Ishikawa (cell line): Measurements from ENCODE around the gene ZNF536.

Source experiments
- CEBPB ChIP-seq: IDR thresholded peaks from 2 replicates; pipeline ENCODE4 v1.6.1; 2012
- CREB1 ChIP-seq: IDR thresholded peaks from 2 replicates; pipeline ENCODE4 v1.6.1; 2012; ENCODE audit warnings: low read depth
- EGR1 ChIP-seq: IDR thresholded peaks from 2 replicates; pipeline ENCODE4 v1.6.1; 2012
- EP300 ChIP-seq: IDR thresholded peaks from 2 replicates; pipeline ENCODE4 v1.6.1; 2012; ENCODE audit warnings: borderline replicate concordance
- FOXM1 ChIP-seq: IDR thresholded peaks from 2 replicates; pipeline ENCODE4 v1.6.1; 2012; ENCODE audit warnings: low read depth, borderline replicate concordance
- MAX ChIP-seq: IDR thresholded peaks from 2 replicates; pipeline ENCODE4 v1.6.1; 2012
- NFIC ChIP-seq: IDR thresholded peaks from 2 replicates; pipeline ENCODE4 v1.6.1; 2012
- RAD21 ChIP-seq: IDR thresholded peaks from 2 replicates; pipeline ENCODE4 v1.6.1; 2012; ENCODE audit warnings: low read depth
- REST ChIP-seq: IDR thresholded peaks from 2 replicates; pipeline ENCODE4 v1.6.1; 2012; ENCODE audit warnings: low read depth, mild to moderate bottlenecking
- TAF1 ChIP-seq: IDR thresholded peaks from 2 replicates; pipeline ENCODE4 v1.6.1; 2012; ENCODE audit warnings: low read depth, mild to moderate bottlenecking
- TCF12 ChIP-seq: IDR thresholded peaks from 2 replicates; pipeline ENCODE4 v1.6.1; 2012; ENCODE audit warnings: low read depth
- TEAD4 ChIP-seq: IDR thresholded peaks from 2 replicates; pipeline ENCODE4 v1.6.1; 2012
- USF1 ChIP-seq: IDR thresholded peaks from 2 replicates; pipeline ENCODE4 v1.6.1; 2012
- YY1 ChIP-seq: IDR thresholded peaks from 2 replicates; pipeline ENCODE4 v1.6.1; 2012; ENCODE audit warnings: low read depth
- ZBTB7A ChIP-seq: IDR thresholded peaks from 2 replicates; pipeline ENCODE4 v1.6.1; 2012; ENCODE audit warnings: low read depth

ZNF536 gene

GRCh38 chr19:30371960-30372824 lies at the start of gene ZNF536:
ZNF536 (plus strand) TSS chr19:30372384; CDS start chr19:30443563, 71,179 bp downstream.
- no peak for TF ChIP-seq TAF1
- TF ChIP-seq RAD21 = no peak
- TF ChIP-seq YY1 = no peak

- no peak for TF ChIP-seq CEBPB
- no peak for TF ChIP-seq RAD21
These were observed 49.4 kb upstream of the ZNF536 start for GRCh38 chr19:30322641-30323320.

- TF ChIP-seq EP300 (no peak), EGR1 (no peak), USF1 (no peak), REST (no peak), RAD21 (no peak), NFIC (no peak), TCF12 (no peak), FOXM1 (no peak), ZBTB7A (no peak), TEAD4 (no peak), TAF1 (no peak), YY1 (no peak), CREB1 (no peak), MAX (no peak)
These were observed 48.3 kb upstream of the ZNF536 start for GRCh38 chr19:30323904-30324303.

- no peak for TF ChIP-seq RAD21
- TF ChIP-seq NFIC = no peak
- TF ChIP-seq TCF12 = no peak
These were observed 47.2 kb upstream of the ZNF536 start for GRCh38 chr19:30324982-30325381.

- no peak for TF ChIP-seq USF1
- no peak for TF ChIP-seq TEAD4
- no peak for TF ChIP-seq EP300
- no peak for TF ChIP-seq YY1
- TF ChIP-seq NFIC = no peak
- TF ChIP-seq EGR1 = no peak
- TF ChIP-seq FOXM1 = no peak
These were observed 46.4 kb upstream of the ZNF536 start for GRCh38 chr19:30325676-30326392.

- TF ChIP-seq YY1 = no peak
- TF ChIP-seq NFIC = no peak
- TF ChIP-seq ZBTB7A = no peak
- no peak for TF ChIP-seq CEBPB
- no peak for TF ChIP-seq TEAD4
- TF ChIP-seq RAD21 = no peak
- TF ChIP-seq FOXM1 = no peak
These were observed 45.8 kb upstream of the ZNF536 start for GRCh38 chr19:30326393-30326710.

GRCh38 chr19:30327331-30327730 lies 44.9 kb upstream of the ZNF536 start:
- TF ChIP-seq CEBPB (no peak), RAD21 (no peak), FOXM1 (no peak), TAF1 (no peak), EP300 (no peak), NFIC (no peak), TEAD4 (no peak), REST (no peak), TCF12 (no peak), MAX (no peak), EGR1 (no peak), YY1 (no peak), USF1 (no peak), ZBTB7A (no peak), CREB1 (no peak)
